GM12878 (cell line): ENCODE results near the gene MAPK8. TPM values are rescaled to one million over a fixed set of nuclear protein-coding genes. Genes with fewer than 3 reads are reported as not detected.

Experiments
- ATAC-seq: fragments of 200-7000 bp; cut with Tn5 transposase; 3 replicates; pipeline ENCODE4 v1.9.1; 2020; ENCODE audit warnings: mild to moderate bottlenecking, moderate library complexity
- BruUV-seq: library from RNA; stranded (reverse); fragments of 400-500 nt; replicated peaks from 2 replicates; lab custom pipeline; 2021; lab: Mats Ljungman, UMichigan
- CTCF ChIA-PET: fragments of 300-600 bp; sonication (Branson Sonifier 250); formaldehyde crosslinking; extraction: SDS; loops from one replicate; lab custom pipeline; 2021; ENCODE audit warnings: inconsistent platforms; lab: Yijun Ruan, JAX
- POLR2A ChIA-PET: fragments of 350-600 bp; formaldehyde crosslinking; extraction: SDS; loops from one replicate; lab custom pipeline; 2021; ENCODE audit warnings: inconsistent platforms; lab: Charles Lee
- RAD21 ChIA-PET: fragments of 300-600 bp; sonication (Branson Sonifier 250); formaldehyde crosslinking; loops from one replicate; lab custom pipeline; 2023; ENCODE audit warnings: antibody characterized with exemption; ENCODE audit not compliant: unreplicated experiment; lab: Charles Lee
- SMC1A ChIA-PET: fragments of 300-600 bp; sonication (Branson Sonifier 250); formaldehyde crosslinking; loops from one replicate; lab custom pipeline; 2023; ENCODE audit not compliant: unreplicated experiment, uncharacterized antibody; lab: Charles Lee
- DNase-seq: peaks from one replicate; pipeline ENCODE4 v3.0.0-alpha.2; 2011; ENCODE audit warnings: low read depth, low spot score
- FAIRE-seq: peaks from 3 replicates; lab custom pipeline; 2011; peaks lifted over from hg19 to GRCh38; lab: Jason Lieb, UNC
- H2AFZ ChIP-seq: 2 replicates; pipeline ENCODE4 v1.6.0; 2011; ENCODE audit warnings: low read depth, low read length, control low read depth; ENCODE audit not compliant: control insufficient read depth
- H3K27ac ChIP-seq: 2 replicates; pipeline ENCODE4 v1.5.1; 2011; ENCODE audit warnings: control low read depth; ENCODE audit not compliant: control insufficient read depth, insufficient read depth
- H3K27me3 ChIP-seq, 2 experiments: replicated peaks in 1 of 2; 2 replicates each; pipeline versions ENCODE4 v1.6.0 to v1.6.1; 2011; ENCODE audit warnings: low read length in 1 of 2; ENCODE audit not compliant: control insufficient read depth in 2 of 2, insufficient read depth in 2 of 2
- H3K36me3 ChIP-seq, 2 experiments: 2 replicates each; pipeline ENCODE4 v1.5.1; 2011; ENCODE audit warnings: low read length in 1 of 2; ENCODE audit not compliant: control insufficient read depth in 2 of 2, insufficient read depth in 2 of 2
- H3K4me1 ChIP-seq: 2 replicates; pipeline ENCODE4 v1.6.1; 2011; ENCODE audit warnings: mild to moderate bottlenecking, low read length, moderate library complexity, mixed read lengths; ENCODE audit not compliant: control insufficient read depth, insufficient read depth
- H3K4me2 ChIP-seq: 2 replicates; pipeline ENCODE4 v1.6.0; 2011; ENCODE audit warnings: control low read depth; ENCODE audit not compliant: control insufficient read depth, insufficient read depth
- H3K4me3 ChIP-seq: fragments of 200-600 bp; sonication (generic); 2 replicates; pipeline ENCODE4 v1.5.1; 2016
- H3K79me2 ChIP-seq: 2 replicates; pipeline ENCODE4 v1.6.0; 2011; ENCODE audit warnings: low read length; ENCODE audit not compliant: control insufficient read depth, insufficient read depth
- H3K9ac ChIP-seq: 2 replicates; pipeline ENCODE4 v1.8.0; 2011; ENCODE audit warnings: low read length, control low read depth, mixed read lengths; ENCODE audit not compliant: control insufficient read depth, insufficient read depth
- H3K9me3 ChIP-seq: replicated peaks from 3 replicates; pipeline ENCODE4 v1.5.1; 2011; ENCODE audit warnings: mild to moderate bottlenecking, low read length; ENCODE audit not compliant: control insufficient read depth, insufficient read depth
- H4K20me1 ChIP-seq: 2 replicates; pipeline ENCODE4 v1.6.0; 2011; ENCODE audit not compliant: control insufficient read depth, insufficient read depth
- BRCA1 ChIP-seq: IDR thresholded peaks from 2 replicates; pipeline ENCODE4 v1.6.1; 2011; ENCODE audit warnings: low read depth, low read length, improper control_type of control experiment
- CHD1 ChIP-seq: IDR thresholded peaks from 2 replicates; pipeline ENCODE4 v1.6.1; 2012; ENCODE audit warnings: low read depth, low read length, improper control_type of control experiment
- GABPA ChIP-seq: IDR thresholded peaks from 2 replicates; pipeline ENCODE4 v1.6.1; 2014; ENCODE audit warnings: antibody characterized with exemption, low read depth, mild to moderate bottlenecking, inconsistent platforms
- MTA2 ChIP-seq: fragments of 450-650 bp; IDR thresholded peaks from 2 replicates; pipeline ENCODE4 v1.6.1; 2016; ENCODE audit warnings: low read depth, mild to moderate bottlenecking, moderate library complexity
- RBBP5 ChIP-seq: fragments of 200-600 bp; sonication (generic); conservative IDR thresholded peaks from 2 replicates; pipeline ENCODE4 v1.6.1; 2016
- USF1 ChIP-seq: IDR thresholded peaks from 2 replicates; pipeline ENCODE4 v1.6.1; 2011; ENCODE audit warnings: borderline replicate concordance, low read depth, mild to moderate bottlenecking, moderate library complexity, mixed read lengths, low read length; ENCODE audit not compliant: insufficient read depth; ENCODE audit errors: extremely low read length
- ZNF274 ChIP-seq: IDR thresholded peaks from one replicate; pipeline ENCODE4 v1.8.0; 2011; ENCODE audit not compliant: insufficient read length, insufficient read depth
- ZNF384 ChIP-seq: IDR thresholded peaks from 2 replicates; pipeline ENCODE4 v1.6.1; 2012; ENCODE audit warnings: low read depth, mild to moderate bottlenecking, low read length, improper control_type of control experiment, borderline replicate concordance
- WGBS: methylation state at CpG from one replicate; pipeline ENCODE4 v1.1.6; 2016; ENCODE audit warnings: low lambda C conversion rate; ENCODE audit not compliant: insufficient replicate concordance, insufficient coverage; ENCODE audit errors: missing lambda C conversion rate; 5-methylcytosine and 5-hydroxymethylcytosine counted together
- in situ Hi-C: fragments of 300-500 bp; cut with MboI; formaldehyde crosslinking; loops from 9 replicates; pipeline ENCODE4 v1.14.3; 2018; ENCODE audit warnings: mixed read lengths
- intact Hi-C: fragments of 100-400 bp; cut with micrococcal nuclease; formaldehyde crosslinking; loops from one replicate; pipeline ENCODE4 v1.14.2; 2022; ENCODE audit not compliant: unreplicated experiment
- polyA plus RNA-seq, 11 experiments: library from polyadenylated mRNA; depleted of rRNA in 4 of 11; unstranded in 6 of 11; stranded (reverse) in 5 of 11; fragments of >200 nt; fragmentation: Nextera tagmentation in 4 of 11; fragmentation: Illumina TruSeq in 1 of 11; extraction: Ambion mirVana in 4 of 11; extraction: Trizol in 1 of 11; gene quantifications; 1 replicate in 1 of 11; 2 replicates in 10 of 11; pipeline versions ENCODE4 v1.2.1 to v1.2.3, GENCODE V29; 2011 to 2016; ENCODE audit warnings: inconsistent platforms in 2 of 11, missing spikeins in 2 of 11, low read depth in 1 of 11
- total RNA-seq, 4 experiments: library from RNA; depleted of rRNA in 3 of 4; stranded (reverse); fragments of >200 nt in 3 of 4; fragmentation: Illumina TruSeq in 1 of 4; extraction: Trizol in 1 of 4; gene quantifications; 2 replicates each; pipeline versions ENCODE4 v1.2.1 to v1.2.3, GENCODE V29; 2013 to 2021

MAPK8 gene
- total and polyA plus RNA-seq, 10 of the 15 experiments (the other 5 are each of a cell fraction or from before 2014, with no cell fraction given): 3.9 to 102 (median 40.0) TPM

GRCh38 chr10:48332871-48333216 lies 26.4 kb downstream of the MAPK8 start:
- H3K36me3 ChIP-seq: peaks cover 0 to 1% of the 10 kb centered on the region in 2 experiments; a peak in 1 of 4 replicates
- no peak overlapping the region for H3K9ac ChIP-seq
- POLR2A ChIA-PET: no interaction called here
- H2AFZ ChIP-seq: no peak overlapping the region
- no peak overlapping the region for H3K27ac ChIP-seq
- no peak for FAIRE-seq
- no peak overlapping the region for H3K4me3 ChIP-seq
- ATAC-seq: no peak
- no peaks in the 10 kb centered on the region for H4K20me1 ChIP-seq
- intact Hi-C loops: no loop called here
- BruUV-seq: no TSS peak
- H3K79me2 ChIP-seq: no peaks in the 10 kb centered on the region; the same call in 1 of the 2 replicates
- CTCF ChIA-PET: interaction anchor here (0.7 to 1.9 kb wide), 8 partner anchors 11 to 104 kb away, joined by 3 to 9 read pairs (median 3); no protein-coding TSS in a partner anchor
- H3K9me3 ChIP-seq: peaks cover 9% of the 10 kb centered on the region; the same call in 2 of the 3 replicates
- TF ChIP-seq BRCA1 (no peak), ZNF384 (no peak), CHD1 (no peak), RBBP5 (no peak), MTA2 (no peak), GABPA (no peak), USF1 (no peak), ZNF274 (no peak)
- WGBS: 94% methylated on average over 1 of the region's 1 CpG
- in situ Hi-C loops: no loop called here
- RAD21 ChIA-PET: interaction anchor here (1.4 kb wide), 1 partner anchor 20 kb away, joined by 4 read pairs; no protein-coding TSS in a partner anchor
- SMC1A ChIA-PET: interaction anchor here (0.9 to 2.4 kb wide), 6 partner anchors 9 to 305 kb away, joined by 3 to 13 read pairs (median 3); no protein-coding TSS in a partner anchor
- peaks cover 18% of the 10 kb centered on the region for H3K4me1 ChIP-seq
- no peaks in the 10 kb centered on the region for H3K27me3 ChIP-seq
- no peak overlapping the region for H3K4me2 ChIP-seq
- DNase-seq: no peak
